C4-2B (cell line): ENCODE data around the gene L1TD1.
"Not testable (repeated sequence)": the region's sequence is repeated elsewhere in the genome, so short reads cannot be mapped to it uniquely, and the experiment has no call there.

Source experiments
- H3K27ac ChIP-seq: fragments of 450-650 bp; 2 replicates; pipeline ENCODE4 v1.5.1; 2017
- CTCF ChIP-seq: fragments of 450-650 bp; conservative IDR thresholded peaks from 2 replicates; pipeline ENCODE4 v1.5.1; 2017; ENCODE audit warnings: mild to moderate bottlenecking
- ZFX ChIP-seq: fragments of 450-650 bp; IDR thresholded peaks from 2 replicates; pipeline ENCODE4 v1.6.1; 2017

The L1TD1 gene

GRCh38 chr1:62180639-62181038, 14.0 kb upstream of the L1TD1 start:
- TF ChIP-seq CTCF (no peak), ZFX (no peak)
- H3K27ac ChIP-seq, result no peak overlapping the region

- no peak for TF ChIP-seq ZFX
- TF ChIP-seq CTCF, result no peak
- H3K27ac ChIP-seq, result no peak overlapping the region
Observed at GRCh38 chr1:62181532-62181931, 13.1 kb upstream of the L1TD1 start.

GRCh38 chr1:62182157-62182556, 12.5 kb upstream of the L1TD1 start:
- not testable (repeated sequence) for H3K27ac ChIP-seq

GRCh38 chr1:62183164-62184020, 11.3 kb upstream of the L1TD1 start:
- H3K27ac ChIP-seq, result not testable (repeated sequence)

GRCh38 chr1:62184336-62184735, 10.3 kb upstream of the L1TD1 start:
- H3K27ac ChIP-seq, result no peak overlapping the region
- no peak for TF ChIP-seq ZFX

GRCh38 chr1:62185233-62185632, 9.4 kb upstream of the L1TD1 start:
- not testable (repeated sequence) for H3K27ac ChIP-seq

GRCh38 chr1:62185677-62186076, 9.0 kb upstream of the L1TD1 start:
- no peak overlapping the region for H3K27ac ChIP-seq
- TF ChIP-seq ZFX, result no peak
- no peak for TF ChIP-seq CTCF

GRCh38 chr1:62187548-62187947, 7.1 kb upstream of the L1TD1 start:
- no peak overlapping the region for H3K27ac ChIP-seq
- TF ChIP-seq ZFX, result no peak
- no peak for TF ChIP-seq CTCF

GRCh38 chr1:62188111-62188510, 6.5 kb upstream of the L1TD1 start:
- TF ChIP-seq CTCF (no peak), ZFX (no peak)
- no peak overlapping the region for H3K27ac ChIP-seq
